Measurements from ENCODE around the gene NCR2. TPM values are rescaled to one million over a fixed set of nuclear protein-coding genes. Genes with fewer than 3 reads are reported as not detected.

Gene NCR2
- total RNA-seq, 1 experiment from 2014 or later = not detected

DNA sequence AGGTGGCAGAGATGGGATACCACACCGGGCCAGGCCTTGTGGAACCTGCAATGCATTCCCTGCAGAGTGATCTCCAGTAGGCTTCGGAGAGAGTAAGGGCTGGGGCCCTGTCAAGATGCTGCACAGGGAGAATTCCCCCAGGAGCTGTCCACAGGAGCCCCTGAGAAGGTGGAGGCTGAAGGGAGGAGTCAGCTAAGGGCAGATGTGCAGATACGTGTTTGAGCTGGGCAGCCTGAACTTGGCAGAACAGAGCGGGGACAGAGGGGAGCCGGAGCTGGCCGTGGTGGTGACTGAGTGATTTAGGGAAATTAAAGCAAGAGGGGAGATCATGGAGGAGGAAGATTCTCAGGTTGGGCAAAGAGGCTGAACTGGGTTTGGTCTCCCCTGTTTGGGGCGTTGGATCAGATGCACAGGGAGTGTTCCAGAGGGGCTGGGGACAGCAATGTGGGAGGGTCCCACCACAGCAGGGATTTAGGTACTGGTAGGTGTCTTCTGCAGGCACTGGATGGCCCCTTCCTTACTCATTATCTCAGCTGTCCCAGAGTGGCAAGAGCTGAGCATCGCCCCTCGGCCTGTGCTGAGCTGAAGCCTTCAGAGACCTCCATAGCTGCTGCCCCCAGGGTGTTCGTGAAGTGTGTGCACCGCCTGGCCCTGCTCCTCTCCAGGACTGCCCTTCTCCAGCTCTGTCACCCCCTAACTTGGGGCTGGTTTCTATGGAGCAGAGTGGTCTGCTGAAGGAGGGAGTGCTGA is 3.8 kb upstream of the NCR2 start:
- DNase-seq (ENCODE audit: low read depth) = no peak

DNA sequence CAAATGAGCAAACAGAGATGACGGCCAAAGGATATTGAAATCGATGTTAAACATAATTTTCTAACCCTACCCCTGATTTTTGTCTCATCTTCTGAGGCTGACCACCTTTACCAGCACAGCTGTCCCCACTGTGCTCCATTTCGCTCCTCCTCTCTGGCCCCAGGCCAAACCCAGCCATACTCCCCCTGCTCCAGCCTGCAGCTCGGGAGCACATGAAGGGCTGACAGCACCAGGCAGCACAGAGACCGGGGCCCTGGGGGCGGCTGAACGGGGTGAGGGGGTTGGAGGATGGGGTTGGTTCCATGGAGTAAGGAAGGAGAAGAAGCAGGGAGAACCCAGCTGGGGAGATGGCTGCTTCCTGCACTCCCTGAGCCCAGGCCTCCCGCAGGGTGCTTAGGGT is 3.2 kb upstream of the NCR2 start:
- DNase-seq (ENCODE audit: low read depth) = no peak

DNA sequence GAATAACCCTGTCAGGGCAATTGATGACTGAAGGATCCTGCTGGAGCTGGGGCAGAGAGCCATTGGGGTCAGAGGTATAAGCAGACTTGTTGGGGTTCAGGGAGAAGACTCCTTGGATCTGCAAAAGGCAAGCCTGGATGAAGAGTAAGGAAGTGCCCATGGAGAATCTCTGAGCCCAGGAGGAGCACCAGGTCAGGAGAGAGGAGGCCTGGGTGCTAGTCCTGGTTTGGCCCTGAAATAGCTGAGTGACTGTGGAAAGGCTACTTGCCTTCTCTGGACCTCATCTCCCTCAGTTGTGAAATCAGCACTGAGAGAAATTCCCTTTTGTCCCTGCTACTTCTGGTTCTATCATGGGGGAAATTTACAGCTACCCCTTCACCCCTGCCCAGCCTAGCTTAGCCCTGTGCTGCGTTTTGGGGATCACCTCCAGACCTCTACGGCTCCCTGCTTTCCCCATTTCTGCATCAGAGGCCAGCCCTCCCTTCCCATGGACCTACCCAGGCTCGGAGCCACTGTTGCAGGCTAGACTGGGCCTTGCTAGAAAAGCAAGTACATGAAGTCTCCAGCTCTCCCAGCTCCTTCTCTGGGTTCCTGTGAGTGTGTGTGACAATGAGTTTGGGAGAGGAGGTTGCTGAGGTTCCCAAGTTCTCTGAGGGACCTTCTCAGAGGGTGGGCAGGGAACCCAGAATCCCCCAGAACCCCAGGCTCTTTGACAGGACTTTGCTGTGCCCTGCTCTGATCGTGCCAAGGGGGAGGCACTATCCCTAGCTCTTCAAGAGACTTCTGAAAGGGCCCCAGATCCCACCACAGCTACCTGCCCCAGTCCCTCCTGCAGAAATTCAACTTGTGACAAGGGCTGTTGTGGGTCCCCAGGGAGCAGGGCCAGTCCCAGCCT is 2.3 kb upstream of the NCR2 start:
- DNase-seq (ENCODE audit: low read depth) = no peak

DNA sequence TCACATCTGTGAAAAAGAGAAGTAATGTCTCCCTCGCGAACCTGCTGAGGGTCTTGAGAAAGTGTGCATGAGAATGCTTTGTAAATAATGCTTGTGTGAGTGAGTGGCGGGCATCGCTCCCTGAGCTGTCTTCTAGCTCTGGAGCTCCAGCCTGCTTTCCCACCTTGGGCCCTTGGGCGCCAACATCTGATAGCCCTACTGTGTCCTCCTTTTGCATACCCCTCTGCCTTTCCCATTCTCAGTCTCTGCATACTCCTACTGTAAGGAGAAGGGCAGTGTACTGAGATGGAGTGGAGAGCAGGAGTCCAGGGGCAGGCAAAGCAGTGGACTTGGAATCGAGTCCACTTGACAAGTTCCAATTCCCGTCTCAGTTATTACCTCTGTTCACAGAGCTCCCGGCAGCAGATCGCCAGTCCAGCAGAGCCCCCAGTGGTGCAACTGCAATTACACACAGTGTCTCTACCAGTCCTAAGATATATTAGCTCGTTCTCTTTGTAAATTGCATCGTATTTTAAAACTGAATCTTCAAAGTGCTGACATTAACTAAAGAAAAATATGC is 847 bp upstream of the NCR2 start:
- DNase-seq (ENCODE audit: low read depth) = no peak

DNA sequence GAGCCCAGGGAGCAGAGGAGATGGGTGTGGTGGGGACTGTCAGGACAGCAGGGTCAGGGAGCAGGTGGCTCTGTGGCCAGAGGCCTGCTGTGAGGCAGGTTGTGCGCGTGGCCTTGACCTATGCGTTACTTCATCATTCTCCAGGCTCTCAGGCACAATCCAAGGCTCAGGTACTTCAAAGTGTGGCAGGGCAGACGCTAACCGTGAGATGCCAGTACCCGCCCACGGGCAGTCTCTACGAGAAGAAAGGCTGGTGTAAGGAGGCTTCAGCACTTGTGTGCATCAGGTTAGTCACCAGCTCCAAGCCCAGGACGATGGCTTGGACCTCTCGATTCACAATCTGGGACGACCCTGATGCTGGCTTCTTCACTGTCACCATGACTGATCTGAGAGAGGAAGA is 535 bp downstream of the NCR2 start:
- DNase-seq (ENCODE audit: low read depth) = no peak

DNA sequence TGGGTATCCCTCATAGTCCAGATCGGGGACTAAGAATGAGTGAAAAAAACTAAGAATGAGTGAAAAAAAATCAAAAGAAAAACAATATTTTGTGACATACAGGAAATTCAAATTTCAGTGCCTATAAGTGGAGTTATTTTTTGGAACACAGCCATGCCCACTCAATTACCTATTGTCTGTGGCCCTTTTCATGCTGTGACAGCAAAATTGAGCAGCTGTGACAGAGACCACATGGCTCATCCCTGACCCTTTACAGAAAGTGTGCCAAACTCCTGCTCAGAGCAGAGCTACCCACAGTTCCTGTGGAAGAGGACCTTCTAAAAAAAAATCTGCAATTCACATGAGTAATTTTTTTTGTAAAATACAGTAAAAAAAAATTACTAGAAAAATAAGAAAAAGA is 1.4 kb downstream of the NCR2 start:
- DNase-seq (ENCODE audit: low read depth) = no peak

DNA sequence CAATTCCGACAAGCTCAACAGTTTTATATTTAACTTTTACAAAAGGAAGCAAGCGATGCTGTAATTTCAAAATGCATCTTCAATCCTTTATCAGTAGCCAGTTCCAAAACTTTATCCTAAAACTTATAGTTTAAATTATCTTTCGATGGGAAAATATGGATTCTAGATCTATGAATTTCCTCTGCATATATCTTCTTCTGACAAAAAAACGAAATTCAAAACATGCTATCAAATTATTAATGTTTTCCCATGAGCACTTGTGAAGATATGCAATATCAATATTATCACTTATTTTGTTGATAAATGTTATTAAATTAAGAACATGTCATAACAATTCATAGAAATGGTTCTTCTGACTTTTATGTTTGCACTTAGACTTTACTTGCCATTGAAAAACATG is 2.3 kb downstream of the NCR2 start:
- DNase-seq (ENCODE audit: low read depth) = no peak

DNA sequence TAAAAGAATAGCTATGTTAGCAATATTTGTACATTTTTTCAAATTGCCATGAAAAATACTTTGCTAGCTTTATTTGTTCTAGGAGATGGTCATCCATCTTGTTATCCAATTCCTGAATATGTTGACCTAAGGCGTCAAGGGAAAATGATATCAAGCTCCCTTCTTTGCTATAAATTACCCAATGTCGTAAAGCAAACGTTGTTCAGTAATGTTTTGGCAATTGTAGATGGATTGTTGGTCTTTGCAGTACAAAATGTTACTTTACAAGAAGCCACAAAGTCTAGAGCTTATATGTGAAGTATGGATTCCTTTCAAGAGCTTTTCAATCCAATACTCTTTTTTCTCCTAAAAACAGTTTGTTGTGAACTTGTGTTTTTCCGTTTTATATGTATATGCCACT is 3.3 kb downstream of the NCR2 start:
- DNase-seq (ENCODE audit: low read depth) = no peak

DNA sequence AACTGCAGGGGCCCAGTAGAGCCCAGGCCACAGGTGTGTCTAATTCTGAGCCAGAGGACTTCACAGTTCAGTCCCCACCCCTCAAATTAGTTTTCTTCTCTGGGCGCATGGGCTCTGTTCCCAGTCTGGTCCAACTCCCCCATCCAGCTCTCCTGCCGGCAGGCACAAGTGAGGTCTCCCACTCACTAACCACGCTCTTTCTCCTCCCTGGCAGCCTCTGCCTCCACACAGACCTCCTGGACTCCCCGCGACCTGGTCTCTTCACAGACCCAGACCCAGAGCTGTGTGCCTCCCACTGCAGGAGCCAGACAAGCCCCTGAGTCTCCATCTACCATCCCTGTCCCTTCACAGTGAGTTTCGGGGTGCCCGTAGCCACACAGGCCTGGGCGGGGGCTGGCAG is 6.2 kb downstream of the NCR2 start:
- no peak for DNase-seq (ENCODE audit: low read depth)

DNA sequence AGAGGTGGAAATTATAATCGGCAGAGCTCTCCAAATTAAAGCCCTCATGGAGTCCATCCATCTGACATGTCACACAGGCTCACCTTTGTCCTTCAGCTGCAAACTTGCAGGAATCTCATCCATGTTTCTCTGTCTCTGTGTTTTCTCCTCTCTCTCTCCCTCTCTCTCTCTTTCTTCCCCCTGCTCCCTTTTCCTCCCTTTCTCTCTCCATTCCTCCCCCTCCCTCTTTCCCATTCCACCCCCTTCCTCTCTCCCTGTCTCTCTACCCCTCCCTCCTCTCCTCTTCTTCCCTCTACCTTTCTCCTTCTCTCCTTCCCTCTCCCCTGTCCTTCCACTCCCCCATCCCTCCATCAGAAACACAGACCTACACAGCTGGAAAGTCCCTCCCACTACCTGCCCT is 6.8 kb downstream of the NCR2 start:
- no peak for DNase-seq (ENCODE audit: low read depth)

DNA sequence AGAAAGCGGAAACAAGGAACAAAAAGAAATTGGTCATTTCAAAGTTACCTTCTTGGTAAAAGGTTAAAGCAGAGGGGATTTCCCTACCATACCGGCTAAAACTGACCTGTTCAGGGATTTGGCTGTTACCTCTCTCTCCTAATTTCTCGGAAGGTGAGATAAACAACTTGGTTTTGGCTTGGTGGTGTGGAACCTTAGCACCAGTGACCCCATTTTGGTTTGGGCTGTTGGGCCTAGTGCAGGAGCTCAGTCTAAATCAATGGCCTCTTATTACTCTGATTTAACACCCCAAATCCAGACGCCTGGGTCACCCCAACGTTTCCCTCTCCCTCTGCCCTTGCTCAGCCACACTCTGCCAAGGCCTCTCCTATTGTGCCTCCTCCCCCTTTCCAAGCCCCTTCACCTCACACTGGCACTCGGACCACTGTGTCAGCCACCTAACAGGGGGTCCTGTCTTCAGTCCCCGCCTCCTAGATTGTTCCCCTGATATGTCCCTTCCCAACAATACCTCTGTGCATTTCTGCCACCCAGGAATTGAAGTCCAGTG is 8.3 kb downstream of the NCR2 start:
- DNase-seq (ENCODE audit: low read depth) = no peak

DNA sequence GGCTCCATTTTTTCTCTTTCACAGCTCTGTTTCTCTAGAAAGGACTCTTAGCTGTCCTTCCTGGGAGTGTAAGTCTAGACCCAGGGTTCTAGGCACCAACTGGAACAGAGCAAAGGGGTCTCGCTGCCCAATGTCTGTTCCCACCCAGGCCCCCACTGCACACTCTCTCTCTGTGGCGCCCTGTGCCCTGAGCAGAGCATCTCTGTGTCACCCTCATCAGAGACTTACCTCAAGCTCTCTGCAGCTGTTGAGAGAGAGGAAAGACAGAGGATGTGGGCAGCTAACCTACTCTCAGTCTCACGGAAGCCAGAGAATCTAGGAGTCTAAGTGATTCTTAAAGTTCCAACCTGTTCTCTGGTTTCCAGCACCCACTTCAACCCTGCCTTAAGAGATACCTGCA is 9.5 kb downstream of the NCR2 start:
- no peak for DNase-seq (ENCODE audit: low read depth)

DNA sequence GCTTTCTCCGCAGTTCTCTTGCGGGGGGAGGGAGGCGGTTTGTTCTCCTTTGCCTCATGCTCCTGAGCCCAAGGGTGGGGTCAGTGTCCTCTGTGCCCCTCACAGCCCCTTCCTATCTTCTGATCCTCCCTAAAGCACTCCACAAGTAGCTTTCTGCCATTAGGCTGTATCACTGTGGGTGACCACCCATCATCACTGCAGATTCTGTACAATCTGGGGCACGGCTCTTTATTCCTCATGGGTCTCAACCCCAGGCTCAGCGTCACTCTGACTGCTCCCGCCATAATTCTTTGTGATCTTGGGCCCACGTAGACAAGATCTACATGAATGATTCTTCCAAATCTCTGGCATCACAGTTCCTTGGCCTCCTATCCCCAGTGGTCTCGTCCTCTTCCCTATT is 10.5 kb downstream of the NCR2 start:
- no peak for DNase-seq (ENCODE audit: low read depth)

DNA sequence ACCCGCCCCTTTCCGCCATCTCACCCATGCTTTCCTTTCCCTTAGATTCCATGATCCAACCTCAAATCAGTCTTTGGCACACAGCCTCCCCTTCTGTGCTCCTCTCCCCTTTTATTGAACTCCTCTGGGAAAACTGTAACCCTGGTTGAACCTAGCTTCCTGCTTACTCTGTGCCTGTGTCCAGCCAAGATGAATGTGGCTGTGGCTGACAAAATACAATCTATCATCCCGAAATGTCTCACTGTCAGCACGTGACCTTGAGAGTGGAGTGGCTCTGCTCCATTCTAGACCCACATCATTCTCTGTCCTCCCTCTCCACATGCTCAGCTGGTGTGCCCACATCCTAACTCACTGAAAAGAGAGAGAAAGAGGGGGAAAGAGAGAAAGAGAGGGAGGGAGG is 11.0 kb downstream of the NCR2 start:
- DNase-seq (ENCODE audit: low read depth) = no peak

DNA sequence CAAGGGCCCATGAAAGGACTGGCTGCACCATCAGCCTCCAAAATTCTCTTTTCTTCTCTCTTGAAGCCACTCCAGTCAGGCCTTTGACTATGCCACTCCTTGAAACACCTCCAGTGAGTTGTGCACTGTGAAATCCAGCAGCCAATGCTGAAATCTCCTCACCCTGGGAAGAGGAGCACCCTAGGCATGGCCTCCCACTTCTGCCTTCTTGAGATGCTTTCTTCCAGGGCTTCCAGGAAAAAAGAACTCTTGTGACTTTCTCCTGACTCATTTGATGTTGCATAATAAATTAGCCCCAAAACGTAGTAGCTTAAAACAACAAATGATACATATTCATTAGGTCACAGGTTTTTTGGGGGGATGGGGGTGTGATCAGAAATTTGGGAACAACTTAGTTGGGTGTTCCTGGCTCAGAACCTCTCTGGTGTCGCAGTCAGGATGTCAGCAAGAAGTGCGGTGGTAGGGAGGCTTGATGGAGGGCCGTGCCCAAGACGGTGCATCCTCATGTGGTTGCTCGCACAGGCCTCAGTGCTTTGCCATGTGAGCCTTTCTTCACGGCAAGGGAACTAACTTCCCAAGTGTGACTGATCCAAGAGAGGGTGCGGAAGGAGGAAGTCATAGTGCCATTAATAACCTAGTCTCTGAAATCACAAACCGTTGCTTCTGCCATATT is 12.1 kb downstream of the NCR2 start:
- no peak for DNase-seq (ENCODE audit: low read depth)

DNA sequence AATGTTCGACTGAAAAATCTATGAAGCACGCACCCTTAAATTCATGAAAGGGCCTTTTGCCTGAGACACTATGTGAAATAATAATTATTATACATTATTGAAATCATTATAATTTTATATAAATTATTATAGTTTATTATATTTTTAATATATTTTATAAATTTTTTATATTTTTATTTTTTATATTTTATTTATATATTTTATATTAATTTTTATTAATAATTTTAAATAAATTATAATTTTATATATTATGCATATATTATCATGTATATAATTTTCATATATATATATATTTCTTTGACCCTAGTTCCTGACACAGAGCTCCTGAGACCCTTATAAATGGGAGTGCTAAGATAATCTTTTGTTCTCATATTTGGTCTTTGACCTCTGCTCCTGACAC is 13.5 kb downstream of the NCR2 start:
- no peak for DNase-seq (ENCODE audit: low read depth)

DNA sequence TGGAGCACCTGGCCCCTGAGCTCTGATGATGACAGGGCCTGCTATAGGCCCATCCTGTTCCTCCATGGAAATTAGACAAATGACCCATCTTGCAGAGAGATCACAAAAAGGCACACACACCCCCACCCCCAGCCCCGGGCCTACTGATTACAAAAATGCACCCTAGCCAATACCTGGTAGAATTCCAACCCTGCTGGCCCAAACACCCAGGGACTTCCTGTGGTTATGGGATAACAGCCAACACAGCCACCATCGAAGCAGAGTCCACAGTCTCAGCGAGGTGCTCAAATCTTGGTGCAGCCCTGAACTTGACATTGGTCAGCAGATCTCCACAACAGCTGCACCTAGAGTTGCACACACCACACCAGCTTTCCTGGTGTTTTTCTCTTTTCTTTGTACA is 17.0 kb downstream of the NCR2 start:
- no peak for DNase-seq (ENCODE audit: low read depth)

DNA sequence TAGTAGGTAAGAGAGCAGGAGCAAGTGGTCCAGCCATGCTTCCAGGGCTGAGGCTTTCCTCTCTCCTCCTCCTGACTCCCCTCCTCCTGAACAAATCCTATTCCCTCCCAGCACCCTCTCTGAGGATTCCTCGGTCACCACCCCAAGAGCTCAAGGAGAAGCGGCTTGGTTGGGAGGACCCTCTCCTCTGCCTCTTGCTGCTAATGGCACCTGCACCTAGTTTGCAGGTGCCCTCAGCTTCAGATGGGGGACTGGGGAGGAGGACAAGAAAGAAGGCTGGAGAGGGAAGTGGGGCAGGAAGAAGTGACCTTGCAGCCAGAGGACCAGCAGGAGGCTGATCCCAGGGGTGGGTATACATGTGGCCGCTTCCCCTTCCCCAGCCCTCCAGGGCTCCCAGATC is 17.5 kb downstream of the NCR2 start:
- DNase-seq (ENCODE audit: low read depth) = no peak

DNA sequence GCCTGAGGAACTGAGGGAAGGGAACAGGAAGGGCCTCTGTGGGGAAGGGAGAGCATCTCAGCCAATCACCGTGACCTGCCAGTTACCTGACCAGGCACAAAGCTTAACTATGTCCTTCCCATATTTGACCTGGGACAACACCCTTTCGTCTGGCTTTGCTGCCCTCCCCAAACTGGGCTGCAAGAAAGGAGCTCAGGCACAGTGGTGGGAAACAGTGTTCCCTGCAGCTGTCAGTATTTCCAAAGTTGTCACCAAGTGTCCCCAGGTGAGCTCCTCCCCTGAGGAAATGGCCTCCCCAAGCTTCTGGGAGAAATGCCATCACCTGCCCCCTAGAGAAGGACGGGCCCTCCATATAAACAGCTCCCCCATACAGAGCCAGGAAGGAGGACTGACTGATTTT is 17.9 kb downstream of the NCR2 start:
- DNase-seq (ENCODE audit: low read depth) = no peak

DNA sequence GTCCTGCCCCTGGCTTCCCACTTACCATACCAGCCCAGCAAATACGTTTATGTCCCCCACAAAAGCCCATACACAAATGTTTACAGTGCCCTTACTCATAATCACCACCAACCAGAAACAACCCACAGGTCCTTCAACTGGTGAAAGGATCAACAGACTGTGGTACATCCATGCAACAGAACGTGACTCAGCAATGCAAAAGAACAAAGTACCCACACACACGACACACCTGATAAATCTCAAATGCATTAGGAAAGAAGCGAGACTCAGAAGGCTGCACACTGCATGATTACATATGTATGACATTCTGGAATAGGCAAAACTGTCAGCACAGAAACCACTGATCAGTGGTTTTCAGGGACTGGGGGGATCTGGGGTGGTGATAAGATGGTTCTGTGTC is 20.5 kb downstream of the NCR2 start:
- no peak for DNase-seq (ENCODE audit: low read depth)

DNA sequence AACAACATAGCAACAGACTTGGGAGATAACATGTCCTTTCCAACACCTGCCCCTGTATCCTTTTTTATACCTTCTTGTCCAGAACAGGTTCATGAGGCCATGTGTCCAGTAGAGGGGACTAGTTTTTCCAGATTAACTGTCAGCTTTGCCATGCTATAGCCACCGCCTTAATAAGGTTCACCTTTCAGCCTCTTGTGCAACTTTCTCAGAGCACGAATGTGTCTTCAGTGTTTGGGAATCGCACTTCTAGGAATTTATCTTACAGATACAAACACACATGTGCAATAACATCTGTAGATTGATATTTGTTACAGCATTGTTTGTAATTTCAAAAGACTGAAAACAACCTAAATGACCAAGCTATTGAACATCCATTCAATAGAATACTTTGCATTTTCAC is 21.4 kb downstream of the NCR2 start:
- no peak for DNase-seq (ENCODE audit: low read depth)

DNA sequence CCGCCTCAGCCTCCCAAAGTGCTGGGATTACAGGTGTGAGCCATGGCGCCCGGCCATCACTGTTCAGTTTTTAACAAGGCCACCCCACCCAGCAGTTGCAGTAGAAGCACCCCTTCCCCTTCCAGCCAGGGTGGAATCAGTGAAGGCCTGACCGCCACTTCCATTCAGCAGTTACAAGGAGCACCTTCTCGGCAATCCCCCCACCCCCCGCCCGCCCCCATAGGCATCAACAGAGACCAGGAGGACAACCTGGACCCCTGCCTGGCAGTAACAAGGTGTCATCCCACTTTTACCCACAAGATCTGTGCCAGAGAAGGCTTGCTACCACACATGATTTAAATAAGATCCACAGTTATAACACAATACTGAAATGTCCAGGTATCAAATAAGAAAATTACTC is 23.1 kb downstream of the NCR2 start:
- DNase-seq (ENCODE audit: low read depth) = no peak
